HCT116 (cell line): ENCODE data around the gene PTPN7. TPM values are rescaled to one million over a fixed set of nuclear protein-coding genes. Genes with fewer than 3 reads are reported as not detected.

Experiments
- ATAC-seq: fragments of 200-7000 bp; cut with Tn5 transposase; 2 replicates; pipeline ENCODE4 v1.9.1; 2020; ENCODE audit warnings: mild to moderate bottlenecking, moderate library complexity
- BruUV-seq: library from RNA; stranded (reverse); fragments of 400-500 nt; replicated peaks from 2 replicates; lab custom pipeline; 2021; lab: Mats Ljungman, UMichigan
- CTCF ChIA-PET: fragments of 300-600 bp; sonication (Branson Sonifier 250); formaldehyde crosslinking; loops from one replicate; lab custom pipeline; 2021; ENCODE audit warnings: antibody characterized with exemption; lab: Charles Lee
- POLR2A ChIA-PET: fragments of 300-600, 350-600 bp; sonication (Branson Sonifier 250); formaldehyde crosslinking; loops from one replicate; lab custom pipeline; 2021; ENCODE audit warnings: antibody characterized with exemption; lab: Charles Lee
- RAD21 ChIA-PET, 2 experiments: fragments of 300-600 bp; sonication (Branson Sonifier 250); formaldehyde crosslinking; loops; one replicate each; lab custom pipeline; 2023; ENCODE audit warnings: low total read pairs in 2 of 2; ENCODE audit not compliant: uncharacterized antibody in 2 of 2, unreplicated experiment in 2 of 2, low non-redundant PET in 1 of 2; lab: Charles Lee
- DNase-seq: peaks from one replicate; pipeline ENCODE4 v3.0.0-alpha.2; 2010; ENCODE audit warnings: low read depth, low spot score
- H2AFZ ChIP-seq: fragments of 200-600 bp; shearing (Covaris generic), sonication (generic); 2 replicates; pipeline ENCODE4 v1.6.1; 2017; ENCODE audit warnings: low read depth, mixed run types, mixed read lengths, antibody characterized with exemption, low read length; ENCODE audit not compliant: poor library complexity, severe bottlenecking
- H3K27ac ChIP-seq: 2 replicates; pipeline ENCODE4 v1.5.1; 2012; ENCODE audit warnings: low read depth, low read length
- H3K27me3 ChIP-seq: fragments of 200-600 bp; sonication (generic); 2 replicates; pipeline ENCODE4 v1.6.1; 2016; ENCODE audit warnings: mixed run types, low read length, mixed read lengths; ENCODE audit not compliant: insufficient read depth
- H3K36me3 ChIP-seq, 2 experiments: fragments of 200-500 bp in 1 of 2; fragments of 200-600 bp in 1 of 2; sonication (Bioruptor generic) in 1 of 2; sonication (generic) in 1 of 2; 2 replicates each; pipeline versions ENCODE4 v1.5.1 to v1.6.1; 2014 to 2016; ENCODE audit warnings: low read length in 2 of 2, inconsistent platforms in 1 of 2, mixed read lengths in 1 of 2, mixed run types in 1 of 2; ENCODE audit not compliant: insufficient read depth in 2 of 2, control insufficient read depth in 1 of 2
- H3K4me1 ChIP-seq, 2 experiments: fragments of 200-600 bp in 1 of 2; sonication (generic) in 1 of 2; 2 replicates each; pipeline versions ENCODE4 v1.5.1 to v1.6.1; 2012 to 2017; ENCODE audit warnings: low read length in 2 of 2, inconsistent platforms in 1 of 2, mild to moderate bottlenecking in 1 of 2, mixed read lengths in 1 of 2, mixed run types in 1 of 2, moderate library complexity in 1 of 2; ENCODE audit not compliant: insufficient read depth in 2 of 2, control insufficient read depth in 1 of 2
- H3K4me2 ChIP-seq: fragments of 200-600 bp; sonication (generic); 2 replicates; pipeline ENCODE4 v1.6.1; 2017; ENCODE audit warnings: mixed run types, low read length, mixed read lengths
- H3K4me3 ChIP-seq, 2 experiments: fragments of 200-600 bp in 1 of 2; sonication (generic) in 1 of 2; replicated peaks in 1 of 2; 2 replicates each; pipeline ENCODE4 v1.5.1; 2011 to 2016; ENCODE audit warnings: low read length in 2 of 2, control low read depth in 1 of 2, low read depth in 1 of 2, mild to moderate bottlenecking in 1 of 2, mixed read lengths in 1 of 2, mixed run types in 1 of 2
- H3K79me2 ChIP-seq: fragments of 200-600 bp; sonication (generic); 2 replicates; pipeline ENCODE4 v1.6.1; 2017; ENCODE audit warnings: mild to moderate bottlenecking, mixed run types, low read length, moderate library complexity, mixed read lengths; ENCODE audit not compliant: insufficient read depth
- H3K9ac ChIP-seq: fragments of 200-600 bp; sonication (generic); 2 replicates; pipeline ENCODE4 v1.6.1; 2016; ENCODE audit warnings: low read length, mixed read lengths
- H3K9me2 ChIP-seq: fragments of 200-600 bp; sonication (generic), shearing (Covaris generic); 2 replicates; pipeline ENCODE4 v1.6.1; 2017; ENCODE audit warnings: mixed run types, mild to moderate bottlenecking, moderate library complexity; ENCODE audit not compliant: insufficient read depth
- H3K9me3 ChIP-seq, 2 experiments: fragments of 200-500 bp in 1 of 2; fragments of 200-600 bp in 1 of 2; sonication (Bioruptor generic) in 1 of 2; sonication (generic) in 1 of 2; 2 replicates each; pipeline ENCODE4 v1.6.1; 2014 to 2017; ENCODE audit warnings: low read length in 2 of 2, mixed read lengths in 2 of 2, inconsistent platforms in 1 of 2, low read depth in 1 of 2, mild to moderate bottlenecking in 1 of 2, mixed run types in 1 of 2, moderate library complexity in 1 of 2; ENCODE audit not compliant: control insufficient read depth in 1 of 2, insufficient read depth in 1 of 2
- H4K20me1 ChIP-seq: fragments of 200-600 bp; sonication (generic), shearing (Covaris generic); 2 replicates; pipeline ENCODE4 v1.6.1; 2017; ENCODE audit warnings: mixed run types, mild to moderate bottlenecking, moderate library complexity; ENCODE audit not compliant: insufficient read depth
- CBX3 ChIP-seq: IDR thresholded peaks from 2 replicates; pipeline ENCODE4 v1.6.1; 2012; ENCODE audit warnings: low read depth
- CEBPB ChIP-seq: IDR thresholded peaks from 2 replicates; pipeline ENCODE4 v1.6.1; 2012; ENCODE audit warnings: low read depth
- EGR1 ChIP-seq: IDR thresholded peaks from 2 replicates; pipeline ENCODE4 v1.6.1; 2012; ENCODE audit warnings: low read depth
- ELF1 ChIP-seq: IDR thresholded peaks from 2 replicates; pipeline ENCODE4 v1.6.1; 2012; ENCODE audit warnings: low read depth, borderline replicate concordance
- EZH2phosphoT487 ChIP-seq: fragments of 200-600 bp; IDR thresholded peaks from 2 replicates; pipeline ENCODE4 v1.6.1; 2018; ENCODE audit warnings: antibody characterized with exemption, borderline replicate concordance
- FOSL1 ChIP-seq: IDR thresholded peaks from 2 replicates; pipeline ENCODE4 v1.6.1; 2012; ENCODE audit warnings: low read depth
- JUND ChIP-seq: IDR thresholded peaks from 2 replicates; pipeline ENCODE4 v1.6.1; 2012
- POLR2A ChIP-seq: IDR thresholded peaks from 2 replicates; pipeline ENCODE4 v1.7.0; 2011; ENCODE audit warnings: borderline replicate concordance; ENCODE audit not compliant: insufficient read depth, insufficient read length; ENCODE audit errors: extremely low read depth
- RAD21 ChIP-seq: IDR thresholded peaks from 2 replicates; pipeline ENCODE4 v1.6.1; 2012; ENCODE audit warnings: low read depth, mild to moderate bottlenecking
- SIN3A ChIP-seq: IDR thresholded peaks from 2 replicates; pipeline ENCODE4 v1.6.1; 2012; ENCODE audit warnings: low read depth
- SRF ChIP-seq: IDR thresholded peaks from 2 replicates; pipeline ENCODE4 v1.6.1; 2012; ENCODE audit warnings: low read depth
- TCF7L2 ChIP-seq: IDR thresholded peaks from 2 replicates; pipeline ENCODE4 v1.7.0; 2011; ENCODE audit warnings: borderline replicate concordance, inconsistent platforms; ENCODE audit not compliant: insufficient read depth, insufficient read length; ENCODE audit errors: extremely low read depth
- YY1 ChIP-seq: IDR thresholded peaks from 2 replicates; pipeline ENCODE4 v1.6.1; 2011; ENCODE audit warnings: low read length, low read depth, moderate library complexity, mild to moderate bottlenecking; ENCODE audit not compliant: insufficient replicate concordance; ENCODE audit errors: extremely low read depth
- ZFX ChIP-seq: fragments of 450-650 bp; IDR thresholded peaks from 2 replicates; pipeline ENCODE4 v1.6.1; 2017
- intact Hi-C: fragments of 100-400 bp; cut with micrococcal nuclease; formaldehyde crosslinking; loops from 2 replicates; pipeline ENCODE4 v1.10.0; 2022
- total RNA-seq: library from RNA; stranded (reverse); gene quantifications from one replicate; pipeline ENCODE4 v1.2.1, GENCODE V29; 2021; ENCODE audit not compliant: unreplicated experiment
- TF ChIP-seq, protein P1 (sequence below): IDR thresholded peaks from 2 replicates; pipeline ENCODE4 v1.6.1; 2012
- TF ChIP-seq, protein P2 (sequence below): IDR thresholded peaks from 2 replicates; pipeline ENCODE4 v1.6.1; 2012; ENCODE audit warnings: low read depth
- TF ChIP-seq, protein P3 (sequence below): IDR thresholded peaks from 2 replicates; pipeline ENCODE4 v1.6.1; 2012

Gene PTPN7
- total RNA-seq, 1 experiment from 2014 or later = 0.76 TPM

DNA sequence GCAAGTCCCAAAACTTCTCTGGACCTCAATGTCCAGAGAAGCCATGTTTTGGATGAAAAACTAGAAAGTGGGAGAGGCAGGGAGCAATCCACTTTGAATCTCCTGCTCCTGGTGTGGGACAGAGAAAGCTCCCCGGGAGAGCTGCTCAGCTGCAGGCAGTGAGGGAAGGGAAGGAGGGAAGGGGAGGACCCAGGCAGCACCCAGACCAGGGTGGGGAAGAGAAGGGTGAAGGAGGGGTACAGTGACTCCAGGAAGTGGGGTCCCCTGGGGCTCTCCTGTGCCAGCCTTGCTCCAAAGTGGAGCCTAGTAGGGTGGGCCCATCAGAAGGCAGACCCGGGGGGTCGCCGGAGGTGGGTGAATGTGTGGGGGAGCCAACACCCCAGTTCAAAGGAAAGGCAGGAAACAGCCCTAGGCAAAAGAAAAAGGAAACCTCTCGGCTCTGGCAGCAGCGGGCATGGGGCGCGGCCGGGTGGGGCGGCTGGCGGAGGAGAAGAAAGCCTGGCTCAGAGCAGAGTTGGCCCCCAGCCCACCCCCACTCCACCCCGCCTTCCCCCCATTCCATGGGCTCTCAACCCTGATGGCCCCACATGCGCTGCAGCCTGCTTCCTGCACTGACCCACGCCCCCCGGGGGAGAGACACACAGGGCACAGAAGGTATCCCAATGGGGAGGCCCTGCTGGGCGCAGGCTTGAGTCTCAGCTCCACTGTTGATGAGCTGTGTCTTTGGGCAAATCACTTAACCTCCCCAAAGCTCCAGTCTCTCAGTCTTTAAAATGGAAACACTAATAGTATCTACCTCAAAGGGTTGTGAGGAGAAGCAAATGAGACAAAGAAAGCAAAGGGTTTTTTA is 38.9 kb upstream of the PTPN7 start:
- Histone ChIP-seq H3K79me2 (no peaks in the 10 kb centered on the region), H3K4me2 (peak overlapping the region; percentile 55), H3K9me3 (no peaks in the 10 kb centered on the region), H3K9me2 (no peaks in the 10 kb centered on the region), H3K27ac (peak overlapping the region; percentile 6; the same call in 1 of the 2 replicates), H3K9ac (no peak overlapping the region), H2AFZ (peak overlapping the region; percentile 50), H3K4me3 (no peak overlapping the region), H3K36me3 (no peaks in the 10 kb centered on the region), H3K27me3 (no peaks in the 10 kb centered on the region; the same call in 1 of the 2 replicates), H4K20me1 (no peaks in the 10 kb centered on the region), H3K4me1 (peaks cover 25 to 26% of the 10 kb centered on the region in 2 experiments)
- ChIA-PET CTCF (interaction anchor here (0.8 to 2.7 kb wide), 10 partner anchors 10 to 520 kb away, joined by 3 to 24 read pairs (median 4); no protein-coding TSS in a partner anchor), RAD21 (interaction anchor here in 1 of 2 experiments (1.3 kb wide), 1 partner anchor 10 kb away, joined by 3 read pairs; no protein-coding TSS in a partner anchor), POLR2A (no interaction called here)
- intact Hi-C loops = no loop called here
- ATAC-seq = peak; percentile 56
- no TSS peak for BruUV-seq
- TF ChIP-seq CEBPB (no peak), TCF7L2 (peak; percentile 73)
- TF ChIP-seq, protein P1, sequence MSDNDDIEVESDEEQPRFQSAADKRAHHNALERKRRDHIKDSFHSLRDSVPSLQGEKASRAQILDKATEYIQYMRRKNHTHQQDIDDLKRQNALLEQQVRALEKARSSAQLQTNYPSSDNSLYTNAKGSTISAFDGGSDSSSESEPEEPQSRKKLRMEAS = no peak
- DNase-seq = no peak

DNA sequence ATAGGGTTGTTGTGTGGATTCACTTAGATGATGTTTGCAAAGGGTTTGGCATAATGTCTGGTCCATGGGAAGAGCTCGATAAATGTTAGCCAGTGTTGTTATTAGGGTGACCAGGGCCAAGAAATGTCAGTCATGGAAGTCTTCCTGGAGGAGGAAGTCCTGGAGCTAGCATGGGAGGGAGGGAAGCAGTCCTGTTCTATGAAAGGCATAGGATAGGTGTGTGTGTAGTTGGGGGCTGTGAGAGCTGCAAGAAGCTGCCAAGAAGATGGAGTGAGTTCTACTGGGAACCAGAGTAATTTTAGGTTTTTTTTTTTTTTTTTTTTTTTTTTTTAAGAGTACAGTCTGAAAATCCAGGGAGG is 37.9 kb upstream of the PTPN7 start:
- H3K4me2 ChIP-seq = no peak overlapping the region
- POLR2A ChIA-PET = no interaction called here
- H3K9ac ChIP-seq = no peak overlapping the region
- BruUV-seq = no TSS peak
- H3K9me2 ChIP-seq = no peaks in the 10 kb centered on the region
- no peaks in the 10 kb centered on the region; the same call in 1 of the 2 replicates for H3K27me3 ChIP-seq
- intact Hi-C loops = no loop called here
- ATAC-seq = no peak
- H2AFZ ChIP-seq = no peak overlapping the region
- RAD21 ChIA-PET = interaction anchor here in 1 of 2 experiments (1.3 kb wide), 1 partner anchor 9 kb away, joined by 3 read pairs; no protein-coding TSS in a partner anchor
- no peak overlapping the region for H3K27ac ChIP-seq
- H3K36me3 ChIP-seq = no peaks in the 10 kb centered on the region
- H4K20me1 ChIP-seq = no peaks in the 10 kb centered on the region
- no peaks in the 10 kb centered on the region for H3K79me2 ChIP-seq
- H3K4me1 ChIP-seq = peaks cover 25 to 26% of the 10 kb centered on the region in 2 experiments
- no peaks in the 10 kb centered on the region for H3K9me3 ChIP-seq
- H3K4me3 ChIP-seq = no peak overlapping the region
- CTCF ChIA-PET = no interaction called here
- no peak for DNase-seq
- TF ChIP-seq SRF (no peak), CEBPB (no peak), SIN3A (no peak), TCF7L2 (no peak), RAD21 (no peak), EGR1 (no peak), CBX3 (no peak), EZH2phosphoT487 (no peak), JUND (no peak), POLR2A (no peak), FOSL1 (no peak), YY1 (no peak), ELF1 (no peak), ZFX (no peak)
- TF ChIP-seq, protein P2, sequence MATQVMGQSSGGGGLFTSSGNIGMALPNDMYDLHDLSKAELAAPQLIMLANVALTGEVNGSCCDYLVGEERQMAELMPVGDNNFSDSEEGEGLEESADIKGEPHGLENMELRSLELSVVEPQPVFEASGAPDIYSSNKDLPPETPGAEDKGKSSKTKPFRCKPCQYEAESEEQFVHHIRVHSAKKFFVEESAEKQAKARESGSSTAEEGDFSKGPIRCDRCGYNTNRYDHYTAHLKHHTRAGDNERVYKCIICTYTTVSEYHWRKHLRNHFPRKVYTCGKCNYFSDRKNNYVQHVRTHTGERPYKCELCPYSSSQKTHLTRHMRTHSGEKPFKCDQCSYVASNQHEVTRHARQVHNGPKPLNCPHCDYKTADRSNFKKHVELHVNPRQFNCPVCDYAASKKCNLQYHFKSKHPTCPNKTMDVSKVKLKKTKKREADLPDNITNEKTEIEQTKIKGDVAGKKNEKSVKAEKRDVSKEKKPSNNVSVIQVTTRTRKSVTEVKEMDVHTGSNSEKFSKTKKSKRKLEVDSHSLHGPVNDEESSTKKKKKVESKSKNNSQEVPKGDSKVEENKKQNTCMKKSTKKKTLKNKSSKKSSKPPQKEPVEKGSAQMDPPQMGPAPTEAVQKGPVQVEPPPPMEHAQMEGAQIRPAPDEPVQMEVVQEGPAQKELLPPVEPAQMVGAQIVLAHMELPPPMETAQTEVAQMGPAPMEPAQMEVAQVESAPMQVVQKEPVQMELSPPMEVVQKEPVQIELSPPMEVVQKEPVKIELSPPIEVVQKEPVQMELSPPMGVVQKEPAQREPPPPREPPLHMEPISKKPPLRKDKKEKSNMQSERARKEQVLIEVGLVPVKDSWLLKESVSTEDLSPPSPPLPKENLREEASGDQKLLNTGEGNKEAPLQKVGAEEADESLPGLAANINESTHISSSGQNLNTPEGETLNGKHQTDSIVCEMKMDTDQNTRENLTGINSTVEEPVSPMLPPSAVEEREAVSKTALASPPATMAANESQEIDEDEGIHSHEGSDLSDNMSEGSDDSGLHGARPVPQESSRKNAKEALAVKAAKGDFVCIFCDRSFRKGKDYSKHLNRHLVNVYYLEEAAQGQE = no peak
- TF ChIP-seq, protein P3, sequence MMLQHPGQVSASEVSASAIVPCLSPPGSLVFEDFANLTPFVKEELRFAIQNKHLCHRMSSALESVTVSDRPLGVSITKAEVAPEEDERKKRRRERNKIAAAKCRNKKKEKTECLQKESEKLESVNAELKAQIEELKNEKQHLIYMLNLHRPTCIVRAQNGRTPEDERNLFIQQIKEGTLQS = no peak
